Heart left ventricle (tissue), 16 donors: ENCODE results near the gene FAM76A. TPM values are rescaled to one million over a fixed set of nuclear protein-coding genes. Genes with fewer than 3 reads are reported as not detected.
A peak's percentile ranks its signal among the peaks of the same experiment; 100 is the strongest.

Source experiments
- ATAC-seq, 4 donors: fragments of 200-7000 bp; cut with Tn5 transposase; one replicate each; pipeline ENCODE4 v1.9.1; 2020 to 2022; ENCODE audit warnings: moderate library complexity in 4 of 4, mild to moderate bottlenecking in 3 of 4, moderate number of reproducible peaks in 1 of 4
- DNase-seq, 5 donors: peaks; one replicate each; pipeline ENCODE4 v3.0.0-alpha.2; 2020
- H3K27ac ChIP-seq, 12 donors: fragments of 200-600 bp; sonication (generic) in 4 of 12; one replicate each; pipeline versions ENCODE4 v1.5.0 to v1.8.0; 2016 to 2022; ENCODE audit warnings: mild to moderate bottlenecking in 2 of 12
- H3K27me3 ChIP-seq, 9 donors: fragments of 200-600 bp; sonication (generic) in 2 of 9; one replicate each; pipeline versions ENCODE4 v1.5.1 to v1.8.0; 2016 to 2022; ENCODE audit warnings: mild to moderate bottlenecking in 3 of 9
- H3K36me3 ChIP-seq, 9 donors: fragments of 200-600 bp; sonication (generic) in 2 of 9; one replicate each; pipeline versions ENCODE4 v1.5.0 to v1.8.0; 2018 to 2022; ENCODE audit warnings: mild to moderate bottlenecking in 2 of 9
- H3K4me1 ChIP-seq, 12 donors: fragments of 200-600 bp; sonication (generic) in 4 of 12; one replicate each; pipeline versions ENCODE4 v1.5.0 to v1.8.0; 2016 to 2022; ENCODE audit warnings: mild to moderate bottlenecking in 3 of 12
- H3K4me3 ChIP-seq, 12 donors: fragments of 200-600 bp; sonication (generic) in 4 of 12; one replicate each; pipeline versions ENCODE4 v1.5.0 to v1.8.0; 2017 to 2022; ENCODE audit warnings: mild to moderate bottlenecking in 9 of 12, moderate library complexity in 4 of 12
- H3K9me3 ChIP-seq, 12 donors: fragments of 200-600 bp; sonication (generic) in 4 of 12; one replicate each; pipeline versions ENCODE4 v1.5.0 to v1.8.0; 2016 to 2022; ENCODE audit warnings: mild to moderate bottlenecking in 1 of 12
- POLR2A ChIP-seq, 2 donors: fragments of 450-650 bp; IDR thresholded peaks; one replicate each; pipeline ENCODE4 v1.6.1; 2017; ENCODE audit warnings: antibody characterized with exemption in 2 of 2, mild to moderate bottlenecking in 2 of 2, moderate library complexity in 2 of 2
- WGBS, 4 donors: extraction: QIAGEN DNeasy Blood & Tissue Kit in 2 of 4; methylation state at CpG; one replicate each; pipeline versions ENCODE4 v1.1.5 to v1.1.7; 2013 to 2018; 5-methylcytosine and 5-hydroxymethylcytosine counted together
- intact Hi-C, 10 donors: fragments of 100-400 bp; cut with DNase I; formaldehyde crosslinking; loops; one replicate each; pipeline versions ENCODE4 v1.11.1 to v1.14.2; 2022
- polyA plus RNA-seq, 2 donors: library from polyadenylated mRNA; stranded (reverse); fragments of 200-250 nt; gene quantifications; one replicate each; pipeline ENCODE4 v1.2.3, GENCODE V29; 2013
- total RNA-seq, 9 donors: library from RNA; depleted of rRNA in 2 of 9; stranded (reverse); fragments of >200 nt in 2 of 9; fragmentation: NEBNext Ultra II Directional in 3 of 9; extraction: Animal tissue kit (Norgen Biotek cat#: 25700) in 3 of 9; gene quantifications; one replicate each; pipeline versions ENCODE4 v1.1.0 to v1.2.4, GENCODE V29; 2016 to 2023
- TF ChIP-seq, protein P1 (sequence below), 12 donors: fragments of 200-600 bp; sonication (generic) in 4 of 12; IDR thresholded peaks; one replicate each; pipeline versions ENCODE4 v1.5.0 to v1.8.0; 2018 to 2022; ENCODE audit warnings: antibody characterized with exemption in 12 of 12, mild to moderate bottlenecking in 5 of 12
- donor health status: ischemic (EF 13 %, LVEDD 7.1; RV severe dilation, severe dysfunction).
- donor health status: healthy with polysubstance abuse.
- donor health status: DM: no; HTN: yes; CAD: no.
- donor health status: DM: no; HTN: no; CAD: no.
- donor health status: ischemic (EF 25% LVEDD 6.9; RV normal size, moderate dysfunction).
- donor health status: ischemic (EF 25% LVEDD 5.7; RV mildly dilated, moderate dysfunction).
- donor health status: healthy.
- donor health status: DM: yes; HTN: yes; CAD: no.
- donor health status: ischemic (EF 35%, LVEDD 5.7; RV mildly dilated, moderate dysfunction).
- donor health status: nonischemic (EF 11% LVEDD 7.7; RV severe dilation, severe dysfunction).
- donor health status: DM: yes; HTN: yes; CAD: no.
- donor health status: PGD.
- donor health status: ischemic (EF 29% LVEDD 5.4; RV normal size, mild dysfunction).
- donor health status: nonischemic (EF 23%, LVEDD 6.1; RV moderate dilation, normal function).

FAM76A gene
- total and polyA plus RNA-seq, 11 donors = 3.7 to 24.0 (median 13.1) TPM

DNA sequence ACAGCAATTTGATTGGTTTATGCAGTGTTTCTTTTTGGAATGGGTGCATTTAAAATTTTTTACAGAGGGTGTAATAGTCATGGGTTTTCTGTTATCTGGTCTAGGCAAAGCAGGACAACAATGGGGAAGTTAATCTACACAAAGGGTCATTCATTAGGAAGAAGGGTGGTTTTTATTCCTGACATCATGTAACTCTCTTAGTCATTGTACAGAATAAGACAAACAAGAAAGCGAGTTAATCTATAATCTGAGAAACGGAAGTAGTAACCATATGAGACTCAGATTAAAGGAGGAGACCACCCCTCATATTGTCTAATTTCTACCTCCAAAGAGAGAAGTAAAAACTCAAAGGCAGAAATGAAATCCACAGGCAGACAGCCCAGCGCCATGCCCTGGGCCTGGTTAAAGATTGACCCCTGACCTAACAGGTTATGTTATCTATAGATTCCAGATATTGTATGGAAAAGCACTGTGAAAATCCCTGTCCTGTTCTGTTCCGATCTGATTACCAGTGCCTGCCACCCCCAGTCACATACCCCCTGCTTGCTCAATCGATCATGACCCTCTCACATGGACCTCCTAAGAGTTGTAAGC, 43.3 kb upstream of the FAM76A start:
- Histone ChIP-seq H3K4me1 (no peaks in the 10 kb centered on the region), H3K27ac (no peak overlapping the region), H3K9me3 (peaks cover 0 to 26% (median 10%) of the 10 kb centered on the region in 12 donors), H3K36me3 (no peaks in the 10 kb centered on the region), H3K4me3 (no peak overlapping the region), H3K27me3 (no peaks in the 10 kb centered on the region)
- TF ChIP-seq, protein P1, sequence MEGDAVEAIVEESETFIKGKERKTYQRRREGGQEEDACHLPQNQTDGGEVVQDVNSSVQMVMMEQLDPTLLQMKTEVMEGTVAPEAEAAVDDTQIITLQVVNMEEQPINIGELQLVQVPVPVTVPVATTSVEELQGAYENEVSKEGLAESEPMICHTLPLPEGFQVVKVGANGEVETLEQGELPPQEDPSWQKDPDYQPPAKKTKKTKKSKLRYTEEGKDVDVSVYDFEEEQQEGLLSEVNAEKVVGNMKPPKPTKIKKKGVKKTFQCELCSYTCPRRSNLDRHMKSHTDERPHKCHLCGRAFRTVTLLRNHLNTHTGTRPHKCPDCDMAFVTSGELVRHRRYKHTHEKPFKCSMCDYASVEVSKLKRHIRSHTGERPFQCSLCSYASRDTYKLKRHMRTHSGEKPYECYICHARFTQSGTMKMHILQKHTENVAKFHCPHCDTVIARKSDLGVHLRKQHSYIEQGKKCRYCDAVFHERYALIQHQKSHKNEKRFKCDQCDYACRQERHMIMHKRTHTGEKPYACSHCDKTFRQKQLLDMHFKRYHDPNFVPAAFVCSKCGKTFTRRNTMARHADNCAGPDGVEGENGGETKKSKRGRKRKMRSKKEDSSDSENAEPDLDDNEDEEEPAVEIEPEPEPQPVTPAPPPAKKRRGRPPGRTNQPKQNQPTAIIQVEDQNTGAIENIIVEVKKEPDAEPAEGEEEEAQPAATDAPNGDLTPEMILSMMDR (IDR thresholded peaks at IDR 0.05) = no peak
- TF ChIP-seq POLR2A (IDR thresholded peaks at IDR 0.05) = no peak
- ATAC-seq (no peak), DNase-seq (no peak)
- intact Hi-C loops = no loop called here
- WGBS, 4 donors = 84 to 89% (median 86%) methylated on average over 5 of the region's 5 CpGs

DNA sequence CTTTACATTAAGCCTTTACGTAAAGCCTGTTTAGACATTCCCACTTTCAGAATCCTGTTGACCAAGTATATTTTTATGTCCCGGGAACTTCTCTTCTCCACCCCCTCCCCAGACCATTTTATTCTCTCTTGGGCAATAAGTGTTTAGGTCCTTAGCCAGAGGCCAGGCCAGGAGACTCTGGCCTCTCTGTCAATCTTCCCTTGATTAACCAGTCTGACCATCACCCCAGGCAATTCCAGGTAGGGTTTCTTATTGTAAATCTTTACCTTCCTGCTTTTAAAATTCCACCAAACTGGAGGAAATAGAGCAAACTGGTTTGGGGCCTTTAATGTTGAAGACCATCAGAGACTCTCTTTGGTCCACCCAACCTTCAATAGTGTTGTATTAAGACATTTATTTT, 41.6 kb upstream of the FAM76A start:
- peaks cover 0 to 26% (median 10%) of the 10 kb centered on the region in 12 donors for H3K9me3 ChIP-seq
- H3K27me3 ChIP-seq = no peaks in the 10 kb centered on the region
- no peak overlapping the region for H3K4me3 ChIP-seq
- no peak for ATAC-seq
- DNase-seq = no peak
- TF ChIP-seq, protein P1 (IDR thresholded peaks at IDR 0.05) = no peak
- TF ChIP-seq POLR2A (IDR thresholded peaks at IDR 0.05) = no peak
- H3K36me3 ChIP-seq = no peaks in the 10 kb centered on the region
- H3K4me1 ChIP-seq = peaks cover 0 to 5% (median 0%) of the 10 kb centered on the region in 12 donors
- 85 to 93% (median 88%) methylated on average over 2 of the region's 2 CpGs for WGBS, 4 donors
- no peak overlapping the region for H3K27ac ChIP-seq
- intact Hi-C loops = no loop called here

DNA sequence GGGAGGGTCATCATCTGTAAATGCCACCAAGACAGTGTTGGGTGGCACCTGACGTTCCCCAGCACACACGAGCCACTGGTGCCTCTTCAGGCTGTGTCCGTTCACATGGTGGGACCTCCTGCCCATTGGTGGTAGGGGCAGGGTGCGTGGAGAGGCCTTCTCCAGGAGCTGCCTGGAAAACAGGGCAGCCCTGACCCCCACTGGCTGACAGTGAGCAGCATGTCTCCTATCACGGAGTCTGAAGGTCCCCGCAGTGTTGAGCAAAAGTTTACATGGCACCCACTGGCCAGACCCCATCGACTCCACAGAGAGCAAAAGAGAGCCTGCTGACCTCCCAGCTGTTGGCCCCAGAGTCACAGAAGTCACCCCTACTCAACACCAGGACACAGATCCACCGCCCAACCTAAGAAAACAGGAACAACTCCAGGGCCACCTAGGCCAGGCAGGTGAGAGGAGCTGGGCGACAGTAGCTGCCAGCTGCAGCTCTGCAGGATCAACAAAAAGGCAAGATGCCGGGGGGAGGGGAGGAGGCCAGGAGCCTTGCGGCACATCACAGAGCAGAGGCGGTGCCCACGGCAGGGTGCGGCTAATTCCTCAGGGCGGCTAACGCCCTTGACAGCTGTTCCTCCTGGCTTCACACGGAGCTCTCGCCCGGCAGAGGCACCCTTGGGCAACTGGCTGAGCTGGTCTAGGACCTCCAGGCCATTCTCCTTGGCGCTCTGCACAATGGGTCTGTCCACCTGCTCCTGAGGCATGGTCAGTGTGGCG, 39.4 kb upstream of the FAM76A start:
- H3K27me3 ChIP-seq = no peaks in the 10 kb centered on the region
- intact Hi-C loops = no loop called here
- 78 to 87% (median 80%) methylated on average over 16 to 21 of the region's 21 CpGs for WGBS, 4 donors
- peaks cover 0 to 17% (median 0%) of the 10 kb centered on the region in 12 donors for H3K4me1 ChIP-seq
- peaks cover 0 to 12% (median 4%) of the 10 kb centered on the region in 12 donors for H3K9me3 ChIP-seq
- H3K36me3 ChIP-seq = no peaks in the 10 kb centered on the region
- no peak overlapping the region for H3K27ac ChIP-seq
- no peak overlapping the region for H3K4me3 ChIP-seq
- peak in 2 of 4 donors; percentile 18 to 28 for ATAC-seq
- no peak for TF ChIP-seq POLR2A (IDR thresholded peaks at IDR 0.05)
- TF ChIP-seq, protein P1 (IDR thresholded peaks at IDR 0.05) = no peak
- DNase-seq = no peak

DNA sequence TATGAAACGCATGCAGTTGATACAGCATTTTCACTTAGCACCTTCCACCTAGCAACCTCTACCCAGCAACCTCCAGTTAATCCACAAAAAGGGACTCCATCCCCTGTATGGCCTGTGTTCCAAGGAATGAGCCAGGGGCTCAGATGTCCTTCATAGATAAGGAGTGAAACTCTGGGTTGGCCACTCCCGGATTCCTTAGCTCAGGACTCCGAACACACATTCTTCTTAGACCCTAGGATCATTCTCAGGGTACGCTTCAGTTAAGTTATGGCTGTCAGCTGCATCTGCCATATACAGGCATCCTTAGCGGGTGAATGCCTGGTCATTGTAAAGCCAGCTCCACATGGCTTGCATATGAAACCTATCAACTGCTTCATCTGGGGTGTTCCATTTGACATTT, 37.9 kb upstream of the FAM76A start:
- ATAC-seq (no peak), DNase-seq (no peak)
- Histone ChIP-seq H3K9me3 (no peaks in the 10 kb centered on the region), H3K27ac (no peak overlapping the region), H3K4me3 (no peak overlapping the region), H3K4me1 (peaks cover 0 to 17% (median 0%) of the 10 kb centered on the region in 12 donors), H3K27me3 (no peaks in the 10 kb centered on the region), H3K36me3 (no peaks in the 10 kb centered on the region)
- TF ChIP-seq, protein P1 (IDR thresholded peaks at IDR 0.05) = no peak
- no peak for TF ChIP-seq POLR2A (IDR thresholded peaks at IDR 0.05)
- intact Hi-C loops = no loop called here
- WGBS, 4 donors = 94 to 99% (median 96%) methylated on average over 5 of the region's 5 CpGs
